PC-3 (cell line): ENCODE data around the gene SDK1.

Experiments
- CTCF ChIP-seq: fragments of 300-600 bp; sonication (generic); conservative IDR thresholded peaks from 2 replicates; pipeline ENCODE4 v1.5.1; 2017; ENCODE audit warnings: antibody characterized with exemption, low read depth, mild to moderate bottlenecking, low read length
- EZH2 ChIP-seq: fragments of 300-600 bp; sonication (generic); IDR thresholded peaks from one replicate; pipeline ENCODE4 v1.6.1; 2017; ENCODE audit warnings: antibody characterized with exemption, mild to moderate bottlenecking, low read length; ENCODE audit not compliant: unreplicated experiment
- EZH2phosphoT487 ChIP-seq: fragments of 300-600 bp; sonication (generic); IDR thresholded peaks from 2 replicates; pipeline ENCODE4 v1.6.1; 2018; ENCODE audit warnings: mild to moderate bottlenecking, antibody characterized with exemption, low read length, borderline replicate concordance

- TF ChIP-seq CTCF (no peak), EZH2phosphoT487 (no peak), EZH2 (no peak)
Observed at GRCh38 chr7:4134204-4134603, 833.2 kb downstream of the SDK1 start.
